GM12891 (cell line): Measurements from ENCODE around the gene NELL2.

Experiments used
- POLR2A ChIP-seq: IDR thresholded peaks from 2 replicates; pipeline ENCODE4 v1.6.1; 2011; ENCODE audit warnings: low read depth, low read length, control low read depth
- POLR2AphosphoS5 ChIP-seq: IDR thresholded peaks from 2 replicates; pipeline ENCODE4 v1.6.1; 2011; ENCODE audit warnings: low read depth, low read length, control low read depth
- SPI1 ChIP-seq: IDR thresholded peaks from 2 replicates; pipeline ENCODE4 v1.6.1; 2011; ENCODE audit warnings: low read depth, low read length, control low read depth
- TAF1 ChIP-seq: IDR thresholded peaks from 2 replicates; pipeline ENCODE4 v1.6.1; 2011; ENCODE audit warnings: low read depth, low read length, control low read depth

- no peak for TF ChIP-seq POLR2AphosphoS5
- no peak for TF ChIP-seq POLR2A
- no peak for TF ChIP-seq TAF1
- no peak for TF ChIP-seq SPI1
Observed at GRCh38 chr12:44584625-44585024, 291.5 kb downstream of the NELL2 start.
